Activated CD4-positive, alpha-beta T cell treated with anti-CD3 and anti-CD28 coated beads, Interleukin-2, Interleukin-6, amounts not matched to agents 100 ng/mL and 50 ng/mL, durations not matched to agents 16 hours and 8 hours (primary cell): ENCODE measurements around the gene DOCK4.

Experiments
- DNase-seq: peaks from one replicate; pipeline ENCODE4 v3.0.0-alpha.2; 2020

The DOCK4 gene

GRCh38 chr7:111682588-111683340 is 523.4 kb downstream of the DOCK4 start:
- DNase-seq = no peak

GRCh38 chr7:111681242-111681641 is 525.0 kb downstream of the DOCK4 start:
- DNase-seq = no peak

- DNase-seq = no peak
Observed at GRCh38 chr7:111678986-111679385, 527.2 kb downstream of the DOCK4 start.

GRCh38 chr7:111678281-111678680 is 527.9 kb downstream of the DOCK4 start:
- DNase-seq = no peak

- no peak for DNase-seq
Observed at GRCh38 chr7:111677848-111678247, 528.4 kb downstream of the DOCK4 start.

GRCh38 chr7:111676811-111677210 is 529.4 kb downstream of the DOCK4 start:
- no peak for DNase-seq
